HG03342 (cell line): ENCODE data around the gene TNFRSF19.

ENCODE experiments used
- ATAC-seq: cut with Tn5 transposase; IDR thresholded peaks from one replicate; pipeline ENCODE4 v1.9.1; 2021; ENCODE audit warnings: mild to moderate bottlenecking, moderate library complexity; ENCODE audit not compliant: unreplicated experiment

Gene TNFRSF19

GRCh38 chr13:23622985-23623384 is 52.8 kb downstream of the TNFRSF19 start:
- ATAC-seq: no peak

DNA sequence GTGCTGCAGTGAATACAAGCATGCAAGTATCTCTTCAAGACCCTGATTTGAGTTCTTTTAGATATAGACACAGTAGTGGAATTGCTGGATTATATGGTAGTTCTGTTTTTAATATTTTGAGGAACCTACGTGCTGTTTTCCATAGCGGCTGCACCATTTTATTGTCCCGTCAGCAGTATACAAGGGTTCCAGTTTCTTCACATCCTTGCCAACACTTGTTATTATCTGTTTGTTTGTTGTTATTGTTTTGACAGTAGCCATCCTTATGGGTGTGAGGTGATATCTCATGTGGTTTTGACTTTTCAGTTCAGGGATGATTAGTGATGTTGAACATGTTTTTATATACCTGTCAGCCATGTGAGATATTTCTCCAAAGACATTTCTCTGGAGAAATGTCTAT is 53.2 kb downstream of the TNFRSF19 start:
- no peak for ATAC-seq

DNA sequence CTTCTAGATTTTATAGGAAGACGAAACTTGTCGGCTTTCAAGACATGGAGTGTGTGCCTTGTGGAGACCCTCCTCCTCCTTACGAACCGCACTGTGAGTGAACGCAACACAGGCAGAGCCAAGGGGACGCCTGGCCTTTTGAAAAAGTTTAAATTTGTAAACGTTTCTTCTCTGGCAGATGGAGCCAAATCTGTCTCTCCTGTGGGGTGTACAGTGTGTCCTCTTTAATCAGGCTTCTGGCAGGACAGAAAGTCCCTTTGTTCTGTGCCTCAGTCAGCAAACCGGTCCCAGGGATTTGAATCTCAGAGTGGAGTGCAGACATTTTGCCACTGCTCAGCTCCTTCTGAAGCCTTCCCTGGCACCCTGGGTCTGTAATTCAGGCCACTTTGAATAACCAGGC is 56.5 kb downstream of the TNFRSF19 start:
- no peak for ATAC-seq

- no peak for ATAC-seq
Measured at GRCh38 chr13:23627410-23627809, 57.2 kb downstream of the TNFRSF19 start.

- no peak for ATAC-seq
Measured at GRCh38 chr13:23628250-23628649, 58.0 kb downstream of the TNFRSF19 start.

- ATAC-seq: no peak
Measured at GRCh38 chr13:23628765-23629565, 58.8 kb downstream of the TNFRSF19 start.

DNA sequence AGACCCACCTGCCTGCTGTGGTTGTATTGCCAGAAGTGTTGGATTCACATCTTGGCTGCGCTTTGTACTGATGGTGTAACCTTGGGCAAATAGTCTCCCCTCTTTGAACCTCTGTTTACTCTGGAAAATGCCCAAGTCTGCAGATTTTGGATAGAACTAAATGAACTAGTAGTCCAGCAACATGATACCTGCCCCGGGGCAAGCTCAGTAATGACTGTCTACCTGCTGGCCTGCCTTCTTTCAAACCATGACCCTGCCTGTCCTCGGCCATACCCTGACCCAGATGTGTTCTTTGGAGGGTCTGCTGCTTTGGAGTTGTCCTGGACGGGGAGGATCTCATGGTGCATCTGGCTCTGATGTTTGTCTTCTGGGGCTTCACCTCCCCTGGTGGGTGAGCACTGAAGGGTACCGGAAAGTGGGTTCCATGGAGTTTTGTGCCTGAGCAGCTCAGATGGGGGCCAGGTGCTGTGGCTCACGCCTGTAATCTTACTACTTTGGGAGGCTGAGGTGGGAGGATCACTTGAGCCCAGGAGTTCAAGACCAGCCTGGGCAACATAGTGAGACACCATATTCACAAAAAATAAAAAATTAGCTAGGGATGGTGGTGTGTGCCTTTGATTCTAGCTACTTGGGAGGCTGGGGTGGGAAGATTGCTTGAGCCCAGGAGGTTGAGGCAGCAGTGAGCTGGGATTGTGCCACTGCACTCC is 59.5 kb downstream of the TNFRSF19 start:
- ATAC-seq: no peak

GRCh38 chr13:23630349-23631093 is 60.3 kb downstream of the TNFRSF19 start:
- ATAC-seq: no peak

GRCh38 chr13:23631311-23632047 is 61.3 kb downstream of the TNFRSF19 start:
- ATAC-seq: no peak

GRCh38 chr13:23632048-23632582 is 61.9 kb downstream of the TNFRSF19 start:
- ATAC-seq: no peak

GRCh38 chr13:23632741-23633140 is 62.5 kb downstream of the TNFRSF19 start:
- no peak for ATAC-seq

GRCh38 chr13:23634897-23635296 is 64.7 kb downstream of the TNFRSF19 start:
- ATAC-seq: no peak

- no peak for ATAC-seq
Measured at GRCh38 chr13:23636360-23636759, 66.1 kb downstream of the TNFRSF19 start.

- ATAC-seq: no peak
Measured at GRCh38 chr13:23637829-23638228, 67.6 kb downstream of the TNFRSF19 start.

DNA sequence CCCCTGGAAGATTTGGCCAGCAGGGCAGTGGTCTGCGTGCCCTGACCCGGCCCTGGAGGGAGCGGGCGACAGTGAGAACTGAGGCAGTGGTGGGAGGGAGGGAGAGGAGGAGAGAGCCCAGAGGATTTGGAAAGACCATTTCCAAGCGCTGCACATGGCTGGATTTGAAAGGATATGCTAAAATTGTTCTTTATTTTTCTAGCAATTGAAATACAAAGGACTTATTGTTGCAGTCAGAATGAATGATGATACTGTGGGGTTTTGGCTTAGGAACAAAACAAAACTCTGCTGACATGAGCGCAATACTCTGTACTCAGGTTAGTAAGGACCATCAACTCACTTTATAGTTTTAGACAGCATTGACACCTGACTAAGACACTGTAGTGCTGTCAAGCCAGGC is 69.5 kb downstream of the TNFRSF19 start:
- ATAC-seq: no peak

DNA sequence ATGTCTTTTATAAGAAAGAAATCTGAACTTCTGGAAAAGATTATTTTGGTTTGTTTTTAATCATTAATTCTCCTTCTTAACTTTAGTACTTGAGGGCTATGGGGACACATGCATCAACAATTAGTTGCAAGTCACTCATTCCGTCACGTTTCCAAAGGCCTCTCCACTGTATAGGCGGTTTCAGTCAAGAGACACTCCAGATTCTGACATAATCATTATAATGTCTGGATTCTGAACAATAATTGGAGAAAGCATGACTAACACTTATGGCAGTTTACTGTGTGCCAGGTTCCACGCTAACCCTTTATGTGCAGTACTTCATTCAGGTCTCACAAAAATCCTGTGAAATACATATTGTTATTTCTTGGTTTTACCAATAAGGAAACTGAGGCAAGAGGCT is 71.9 kb downstream of the TNFRSF19 start:
- no peak for ATAC-seq

GRCh38 chr13:23643338-23644125 is 73.3 kb downstream of the TNFRSF19 start:
- no peak for ATAC-seq

- no peak for ATAC-seq
Measured at GRCh38 chr13:23644126-23644419, 73.9 kb downstream of the TNFRSF19 start.

- no peak for ATAC-seq
Measured at GRCh38 chr13:23644527-23645138, 74.4 kb downstream of the TNFRSF19 start.

DNA sequence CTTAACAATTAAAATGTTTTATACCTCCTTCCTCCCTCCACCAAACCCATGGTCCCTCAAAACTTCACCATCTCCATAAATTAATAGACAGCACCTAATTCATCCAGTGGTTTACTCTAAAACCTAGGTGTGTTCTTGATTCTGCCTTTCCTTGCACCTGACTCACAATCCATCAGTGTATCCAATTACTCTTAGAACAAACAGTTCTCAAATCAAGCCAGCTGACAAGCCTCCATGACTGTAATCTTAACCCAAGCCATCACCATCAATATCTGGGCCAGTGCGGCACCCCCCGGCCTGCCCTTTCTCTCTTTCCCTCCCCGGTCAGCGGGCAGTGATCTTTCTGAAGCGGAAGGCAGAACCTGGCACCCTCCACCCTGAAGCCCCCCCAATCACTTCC is 75.6 kb downstream of the TNFRSF19 start:
- ATAC-seq: no peak
